ENCODE measurements around the gene CD70.
"Not testable (repeated sequence)": the region's sequence is repeated elsewhere in the genome, so short reads cannot be mapped to it uniquely, and the experiment has no call there.

The CD70 gene

GRCh38 chr19:6586726-6587092, 4.2 kb downstream of the CD70 start:
- peak overlapping the region; percentile 32; the same call in 1 of the 2 replicates for H3K4me3 ChIP-seq (replicated peaks; ENCODE audit: low read depth, low read length)
- TF ChIP-seq, protein P1, sequence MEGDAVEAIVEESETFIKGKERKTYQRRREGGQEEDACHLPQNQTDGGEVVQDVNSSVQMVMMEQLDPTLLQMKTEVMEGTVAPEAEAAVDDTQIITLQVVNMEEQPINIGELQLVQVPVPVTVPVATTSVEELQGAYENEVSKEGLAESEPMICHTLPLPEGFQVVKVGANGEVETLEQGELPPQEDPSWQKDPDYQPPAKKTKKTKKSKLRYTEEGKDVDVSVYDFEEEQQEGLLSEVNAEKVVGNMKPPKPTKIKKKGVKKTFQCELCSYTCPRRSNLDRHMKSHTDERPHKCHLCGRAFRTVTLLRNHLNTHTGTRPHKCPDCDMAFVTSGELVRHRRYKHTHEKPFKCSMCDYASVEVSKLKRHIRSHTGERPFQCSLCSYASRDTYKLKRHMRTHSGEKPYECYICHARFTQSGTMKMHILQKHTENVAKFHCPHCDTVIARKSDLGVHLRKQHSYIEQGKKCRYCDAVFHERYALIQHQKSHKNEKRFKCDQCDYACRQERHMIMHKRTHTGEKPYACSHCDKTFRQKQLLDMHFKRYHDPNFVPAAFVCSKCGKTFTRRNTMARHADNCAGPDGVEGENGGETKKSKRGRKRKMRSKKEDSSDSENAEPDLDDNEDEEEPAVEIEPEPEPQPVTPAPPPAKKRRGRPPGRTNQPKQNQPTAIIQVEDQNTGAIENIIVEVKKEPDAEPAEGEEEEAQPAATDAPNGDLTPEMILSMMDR (IDR thresholded peaks at IDR 0.05; ENCODE audit: low read depth, low read length, missing control alignments) = no peak
- no peak for DNase-seq (ENCODE audit: extremely low read depth, low read depth)

- H3K4me3 ChIP-seq (replicated peaks; ENCODE audit: low read depth, low read length) = no peak overlapping the region
- DNase-seq (ENCODE audit: extremely low read depth, low read depth) = no peak
- TF ChIP-seq, protein P1 (IDR thresholded peaks at IDR 0.05; ENCODE audit: low read depth, low read length, missing control alignments) = no peak
Measured at GRCh38 chr19:6586056-6586455, 4.9 kb downstream of the CD70 start.

GRCh38 chr19:6582515-6583484, 8.2 kb downstream of the CD70 start:
- not testable (repeated sequence) for DNase-seq (ENCODE audit: extremely low read depth, low read depth); H3K4me3 ChIP-seq (replicated peaks; ENCODE audit: low read depth, low read length)

DNA sequence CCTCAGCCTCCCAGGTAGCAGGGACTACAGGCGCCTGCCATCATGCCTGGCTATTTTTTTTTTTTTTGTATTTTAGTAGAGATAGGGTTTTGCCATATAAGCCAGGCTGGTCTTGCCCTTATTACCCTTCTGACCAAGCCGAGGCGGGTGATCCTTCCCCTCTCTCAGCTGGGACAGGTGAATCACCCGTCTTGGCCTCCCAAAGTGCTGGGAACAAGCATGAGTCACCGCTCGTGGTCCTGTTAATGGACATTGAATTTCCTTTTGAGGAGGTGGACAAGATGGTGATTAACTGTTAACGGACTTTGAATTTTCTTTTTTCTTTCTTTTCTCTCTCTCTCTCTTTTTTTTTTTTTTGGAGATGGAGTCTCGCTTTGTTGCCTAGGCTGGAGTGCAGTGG, 10.6 kb downstream of the CD70 start:
- TF ChIP-seq, protein P1 (IDR thresholded peaks at IDR 0.05; ENCODE audit: low read depth, low read length, missing control alignments) = no peak
- peak; percentile 49 for DNase-seq (ENCODE audit: extremely low read depth, low read depth)
- H3K4me3 ChIP-seq (replicated peaks; ENCODE audit: low read depth, low read length) = no peak overlapping the region

DNA sequence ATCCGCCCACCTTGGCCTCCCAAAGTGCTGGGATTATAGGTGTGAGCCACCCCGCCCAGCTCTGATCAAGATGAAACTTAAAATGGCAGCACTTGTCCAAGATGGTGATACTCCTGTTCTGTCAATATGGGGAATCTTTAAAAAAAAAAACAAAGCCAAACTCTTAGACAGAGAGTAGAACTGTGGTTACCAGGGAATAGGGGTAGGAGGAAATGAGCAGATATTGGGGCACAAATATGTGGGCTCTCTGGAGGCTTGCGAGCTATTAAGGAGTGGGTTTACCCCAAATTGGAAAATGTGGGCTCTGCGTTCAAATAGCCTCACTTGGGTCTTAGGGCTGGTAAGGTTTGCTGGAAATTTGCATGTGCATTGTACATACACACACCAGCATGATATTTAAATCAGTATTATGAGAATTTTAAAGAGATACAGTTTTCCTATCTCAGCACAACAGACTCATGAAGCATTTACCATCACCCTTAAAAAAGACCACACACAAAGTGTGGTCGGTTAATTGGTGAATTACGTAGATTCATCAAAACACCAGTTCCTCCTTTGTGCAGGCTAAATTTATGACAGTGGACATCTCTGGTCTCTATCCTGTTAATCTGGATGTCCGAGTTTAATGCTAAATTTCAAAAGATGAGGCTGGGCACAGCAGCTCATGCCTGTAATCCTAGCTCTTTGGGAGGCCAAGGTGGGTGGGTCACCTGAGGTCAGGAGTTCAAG, 11.3 kb downstream of the CD70 start:
- DNase-seq (ENCODE audit: extremely low read depth, low read depth) = no peak

DNA sequence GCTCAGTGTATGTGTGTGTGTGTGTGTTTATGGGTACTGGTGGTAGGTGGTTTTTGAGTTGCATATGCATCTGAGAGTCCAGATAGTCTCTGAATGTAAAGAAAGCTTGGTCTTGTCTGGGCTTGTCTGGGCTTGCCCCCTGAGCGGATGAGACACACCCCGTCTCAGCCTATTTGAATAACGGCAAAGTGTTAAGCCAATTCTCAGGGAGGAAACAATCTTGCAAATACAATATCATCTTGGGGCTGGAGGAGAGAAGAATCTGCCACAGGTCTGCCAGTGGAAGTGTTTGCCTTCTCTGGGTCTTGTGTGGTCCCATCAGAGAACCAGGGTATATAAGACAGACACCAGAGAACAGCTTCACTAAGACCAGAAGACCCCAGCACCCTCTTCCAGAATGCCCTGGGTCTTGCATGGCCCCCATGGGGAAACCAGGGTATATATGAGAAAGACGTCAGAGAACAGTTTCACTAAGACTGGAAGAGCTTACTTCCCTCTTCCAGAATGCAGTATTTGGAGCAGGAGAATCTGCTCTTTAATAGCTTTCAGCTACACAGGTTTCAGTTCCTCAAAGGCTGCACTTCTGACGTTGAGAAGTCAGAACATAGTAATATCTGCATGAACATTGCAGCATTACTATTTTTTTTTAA, 13.3 kb downstream of the CD70 start:
- no peak overlapping the region for H3K4me3 ChIP-seq (replicated peaks; ENCODE audit: low read depth, low read length)
- TF ChIP-seq, protein P1 (IDR thresholded peaks at IDR 0.05; ENCODE audit: low read depth, low read length, missing control alignments) = no peak
- DNase-seq (ENCODE audit: extremely low read depth, low read depth) = peak; percentile 57

More for the DNA sequence above, 11.3 kb downstream of the CD70 start:
- no peak overlapping the region for H3K4me3 ChIP-seq (replicated peaks; ENCODE audit: low read depth, low read length)
- TF ChIP-seq, protein P1 (IDR thresholded peaks at IDR 0.05; ENCODE audit: low read depth, low read length, missing control alignments) = no peak
